Measurements from ENCODE around the gene GTF2H1. TPM values are rescaled to one million over a fixed set of nuclear protein-coding genes. Genes with fewer than 3 reads are reported as not detected.
A peak's percentile ranks its signal among the peaks of the same experiment; 100 is the strongest.
"Not testable (repeated sequence)": the region's sequence is repeated elsewhere in the genome, so short reads cannot be mapped to it uniquely, and the experiment has no call there.

Gene GTF2H1
- total and polyA plus RNA-seq, 2 donors = 31.9 to 119 TPM

DNA sequence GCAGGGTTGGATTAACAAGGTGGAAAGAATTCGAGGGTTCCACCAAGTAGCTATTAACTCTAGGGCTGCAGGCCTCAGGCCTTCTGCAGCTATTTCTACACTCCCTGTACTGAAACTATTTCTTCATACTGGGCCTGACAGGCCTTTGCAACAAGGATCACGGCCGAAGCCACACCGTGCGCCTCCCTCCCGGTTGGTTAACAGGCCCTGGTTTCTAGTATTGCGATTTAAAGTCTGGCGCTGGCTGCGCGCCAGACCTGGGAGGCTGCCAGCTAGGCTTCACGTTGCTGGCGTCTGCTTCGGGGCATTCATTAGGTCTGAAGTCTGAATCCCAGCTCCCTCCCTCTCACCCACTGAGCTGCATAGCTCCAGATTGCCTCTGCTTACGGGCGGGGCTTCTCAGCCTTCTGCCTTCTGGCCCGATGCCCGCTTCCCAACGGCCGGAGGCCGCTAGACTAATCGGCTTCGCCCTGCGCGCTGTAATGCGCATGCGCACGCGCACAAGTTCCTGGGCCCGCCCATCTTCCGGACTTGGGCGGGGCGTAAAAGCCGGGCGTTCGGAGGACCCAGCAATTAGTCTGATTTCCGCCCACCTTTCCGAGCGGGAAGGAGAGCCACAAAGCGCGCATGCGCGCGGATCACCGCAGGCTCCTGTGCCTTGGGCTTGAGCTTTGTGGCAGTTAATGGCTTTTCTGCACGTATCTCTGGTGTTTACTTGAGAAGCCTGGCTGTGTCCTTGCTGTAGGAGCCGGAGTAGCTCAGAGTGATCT lies 73.6 kb downstream of the GTF2H1 start:
- under 1% methylated on average over 46 of the region's 46 CpGs for WGBS
- no peaks in the 10 kb centered on the region for H3K4me1 ChIP-seq (ENCODE audit: insufficient read depth)
- peak overlapping the region; percentile 84 for H3K27ac ChIP-seq (ENCODE audit: low read depth)
- DNase-seq (ENCODE audit: extremely low spot score) = peak; percentile 95
- no peaks in the 10 kb centered on the region for H3K36me3 ChIP-seq (ENCODE audit: insufficient read depth)
- H3K4me3 ChIP-seq (ENCODE audit: low read depth, low read length) = peak overlapping the region; percentile 88

DNA sequence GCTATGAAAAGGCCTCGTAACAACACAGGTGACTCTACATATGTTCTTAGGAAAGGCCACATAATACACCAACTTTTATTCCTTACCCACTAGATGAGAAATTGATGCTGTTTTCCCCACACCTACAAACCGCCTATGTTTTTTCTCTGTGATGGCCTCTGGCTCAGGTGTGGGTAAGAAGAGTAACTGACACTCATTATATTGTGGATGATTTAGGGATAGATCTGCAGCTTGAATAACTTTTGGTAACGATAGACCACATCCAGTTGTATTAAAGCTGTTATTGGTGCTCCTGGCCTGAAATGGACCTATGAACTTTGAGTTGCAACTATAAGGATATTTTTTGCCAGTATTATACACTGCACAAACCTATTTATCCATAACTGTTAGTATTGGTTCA lies 75.6 kb downstream of the GTF2H1 start:
- H3K4me3 ChIP-seq (ENCODE audit: low read depth, low read length) = no peak overlapping the region
- 95% methylated on average over 3 of the region's 3 CpGs for WGBS
- H3K36me3 ChIP-seq (ENCODE audit: insufficient read depth) = no peaks in the 10 kb centered on the region
- no peak for DNase-seq (ENCODE audit: extremely low spot score)
- no peaks in the 10 kb centered on the region for H3K4me1 ChIP-seq (ENCODE audit: insufficient read depth)
- H3K27ac ChIP-seq (ENCODE audit: low read depth) = no peak overlapping the region

DNA sequence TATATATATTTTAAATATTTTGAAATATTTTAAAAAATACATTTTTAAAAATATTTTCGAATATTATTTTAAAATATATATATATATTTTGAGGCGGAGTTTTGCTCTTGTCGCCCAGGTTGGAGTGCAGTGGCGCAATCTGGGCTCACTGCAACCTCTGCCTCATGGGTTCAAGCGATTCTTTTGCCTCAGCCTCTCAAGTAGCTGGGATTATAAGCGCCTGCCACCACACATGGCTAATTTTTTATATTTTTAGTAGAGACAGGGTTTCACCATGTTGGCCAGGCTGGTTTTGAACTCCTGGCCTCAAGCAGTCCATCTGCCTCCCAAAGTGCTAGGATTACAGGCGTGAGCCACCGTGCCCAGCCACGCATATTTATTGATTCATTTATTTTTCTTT lies 78.7 kb downstream of the GTF2H1 start:
- 97% methylated on average over 9 of the region's 9 CpGs for WGBS
- not testable (repeated sequence) for H3K4me1 ChIP-seq (ENCODE audit: insufficient read depth); H3K36me3 ChIP-seq (ENCODE audit: insufficient read depth); H3K4me3 ChIP-seq (ENCODE audit: low read depth, low read length); H3K27ac ChIP-seq (ENCODE audit: low read depth); DNase-seq (ENCODE audit: extremely low spot score)

DNA sequence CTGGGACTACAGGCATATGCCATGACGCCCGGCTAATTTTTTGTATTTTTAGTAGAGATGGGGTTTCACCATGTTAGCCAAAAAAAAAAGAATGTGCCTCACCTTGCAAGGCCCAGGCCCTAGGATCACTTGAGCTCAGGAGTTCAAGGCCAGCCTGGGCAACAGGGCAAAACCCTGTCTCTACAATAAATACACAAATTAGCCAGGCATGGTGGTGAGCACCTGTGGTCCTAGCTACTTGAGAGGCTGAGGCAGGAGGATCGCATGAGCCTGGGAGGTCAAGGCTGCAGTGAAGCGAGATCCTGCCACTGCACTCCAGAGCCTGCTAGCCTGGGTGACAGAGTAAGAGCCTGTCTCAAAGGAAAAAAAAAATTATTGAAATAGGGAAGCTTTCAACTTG lies 81.7 kb downstream of the GTF2H1 start:
- no peak overlapping the region for H3K4me3 ChIP-seq (ENCODE audit: low read depth, low read length)

DNA sequence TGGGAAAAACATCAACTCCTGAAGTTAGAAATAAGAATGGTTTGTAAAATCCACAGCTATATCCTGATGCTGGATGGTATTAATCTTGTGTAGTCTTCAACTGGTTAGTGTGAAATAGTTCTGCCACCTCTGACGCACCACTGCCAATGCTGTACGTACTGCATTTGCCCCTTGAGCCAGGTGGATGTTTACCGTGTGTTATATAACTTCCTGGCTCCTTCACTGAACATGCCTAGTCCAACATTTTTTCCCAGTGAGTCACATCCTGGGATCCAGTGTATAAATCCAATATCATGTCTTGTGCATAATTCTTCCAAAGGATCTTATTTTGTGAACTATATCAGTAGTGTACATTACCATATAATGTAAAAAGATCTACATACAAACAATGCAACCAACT lies 85.0 kb downstream of the GTF2H1 start:
- DNase-seq (ENCODE audit: extremely low spot score); H3K4me1 ChIP-seq (ENCODE audit: insufficient read depth); H3K4me3 ChIP-seq (ENCODE audit: low read depth, low read length); H3K27ac ChIP-seq (ENCODE audit: low read depth); H3K36me3 ChIP-seq (ENCODE audit: insufficient read depth): not testable (repeated sequence)
- 46% methylated on average over 3 of the region's 3 CpGs for WGBS

More for the DNA sequence above, 81.7 kb downstream of the GTF2H1 start:
- Histone ChIP-seq H3K4me1 (ENCODE audit: insufficient read depth) (no peaks in the 10 kb centered on the region), H3K27ac (ENCODE audit: low read depth) (no peak overlapping the region), H3K36me3 (ENCODE audit: insufficient read depth) (peaks cover 8% of the 10 kb centered on the region)
- 97% methylated on average over 4 of the region's 4 CpGs for WGBS
- DNase-seq (ENCODE audit: extremely low spot score) = no peak

DNA sequence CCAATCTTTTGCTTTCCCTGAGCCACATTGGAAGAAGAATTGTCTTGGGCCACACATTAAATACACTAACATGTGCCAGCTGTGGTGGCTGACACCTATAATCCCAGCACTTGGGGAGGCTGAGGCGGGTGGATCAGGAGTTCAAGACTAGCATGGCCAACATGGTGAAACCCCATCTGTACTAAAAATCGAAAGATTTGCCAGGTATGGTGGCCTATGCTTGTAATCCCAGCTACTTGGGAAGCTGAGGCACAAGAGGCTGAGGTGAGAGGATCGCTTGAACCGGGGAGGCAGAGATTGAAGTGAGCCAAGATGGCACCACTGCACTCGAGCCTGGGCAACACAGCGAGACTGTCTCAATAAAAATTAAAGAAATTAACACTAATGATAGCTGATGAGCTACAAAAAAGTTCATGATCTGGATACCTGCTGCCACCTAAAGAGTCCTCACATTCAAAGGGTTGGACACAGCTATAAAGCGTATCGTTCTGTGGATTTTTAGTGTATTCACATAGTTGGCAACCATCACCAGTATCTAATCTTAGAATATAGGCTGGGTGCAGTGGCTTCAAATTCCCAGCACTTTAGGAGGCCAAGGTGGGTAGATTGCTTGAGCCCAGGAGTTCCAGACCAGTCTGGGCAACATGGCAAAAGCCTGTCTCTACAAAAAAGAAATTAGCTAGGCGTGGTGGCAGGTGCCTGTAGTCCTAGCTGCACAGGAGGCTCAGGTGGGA lies 86.4 kb downstream of the GTF2H1 start:
- Histone ChIP-seq H3K27ac (ENCODE audit: low read depth) (no peak overlapping the region), H3K36me3 (ENCODE audit: insufficient read depth) (peaks cover 8% of the 10 kb centered on the region), H3K4me1 (ENCODE audit: insufficient read depth) (no peaks in the 10 kb centered on the region), H3K4me3 (ENCODE audit: low read depth, low read length) (no peak overlapping the region)
- DNase-seq (ENCODE audit: extremely low spot score) = no peak
- WGBS = 89% methylated on average over 9 of the region's 9 CpGs

DNA sequence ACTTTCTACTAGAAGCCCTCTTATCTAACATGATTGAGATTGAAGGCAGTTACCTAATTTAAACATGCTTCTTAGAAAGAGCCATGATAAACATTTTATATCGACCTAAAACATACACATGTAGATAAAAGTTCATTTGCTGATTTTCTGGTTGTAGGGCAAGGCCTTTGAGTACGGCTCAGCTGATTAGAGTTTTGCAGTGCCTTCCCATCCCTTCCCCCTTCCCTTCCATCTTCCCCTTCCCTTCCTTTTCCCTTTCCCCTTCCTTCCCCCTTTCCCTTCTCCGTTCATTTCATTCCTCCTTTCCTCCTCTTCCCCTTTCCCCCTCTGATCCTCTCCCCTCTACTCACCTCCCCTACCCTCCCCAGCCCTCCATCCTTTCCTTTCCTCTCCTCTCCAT lies 94.1 kb downstream of the GTF2H1 start:
- DNase-seq (ENCODE audit: extremely low spot score) = no peak
- H3K27ac ChIP-seq (ENCODE audit: low read depth) = no peak overlapping the region
- 54% methylated on average over 3 of the region's 3 CpGs for WGBS
- no peaks in the 10 kb centered on the region for H3K4me1 ChIP-seq (ENCODE audit: insufficient read depth)
- H3K36me3 ChIP-seq (ENCODE audit: insufficient read depth) = no peaks in the 10 kb centered on the region
- no peak overlapping the region for H3K4me3 ChIP-seq (ENCODE audit: low read depth, low read length)

Small RNA genes within 50 kb of the gene (small RNA-seq; reads per million reads assigned to genes)
- gene MIR3159 = not detected

Other genes with a start within 250 kb of the GTF2H1 start
- gene SAAL1, start 216.5 kb upstream of the GTF2H1 start, total RNA-seq = 23.1 TPM
- 8.8 TPM for gene SAAL1, start 216.5 kb upstream of the GTF2H1 start, polyA plus RNA-seq
- gene MRGPRX3, start 190.0 kb upstream of the GTF2H1 start, total RNA-seq = not detected
- not detected for gene MRGPRX3, start 190.0 kb upstream of the GTF2H1 start, polyA plus RNA-seq
- gene MRGPRX4, start 149.7 kb upstream of the GTF2H1 start, total RNA-seq = not detected
- not detected for gene MRGPRX4, start 149.7 kb upstream of the GTF2H1 start, polyA plus RNA-seq
- not detected for gene SAA4, start 85.8 kb upstream of the GTF2H1 start, total RNA-seq
- 0.54 TPM for gene SAA4, start 85.8 kb upstream of the GTF2H1 start, polyA plus RNA-seq
- gene SAA2, start 73.9 kb upstream of the GTF2H1 start, total RNA-seq = not detected
- gene SAA2, start 73.9 kb upstream of the GTF2H1 start, polyA plus RNA-seq = 13.7 TPM
- gene SAA1, start 56.3 kb upstream of the GTF2H1 start, total RNA-seq = not detected
- gene SAA1, start 56.3 kb upstream of the GTF2H1 start, polyA plus RNA-seq = 44.4 TPM
- gene HPS5, start 427 bp upstream of the GTF2H1 start, total RNA-seq = 55.3 TPM
- 8.4 TPM for gene HPS5, start 427 bp upstream of the GTF2H1 start, polyA plus RNA-seq
- 163 TPM for gene LDHA, start 72.0 kb downstream of the GTF2H1 start, total RNA-seq
- 542 TPM for gene LDHA, start 72.0 kb downstream of the GTF2H1 start, polyA plus RNA-seq
- gene LDHC, start 89.8 kb downstream of the GTF2H1 start, total RNA-seq = not detected
- gene LDHC, start 89.8 kb downstream of the GTF2H1 start, polyA plus RNA-seq = not detected
- gene LDHAL6A, start 133.3 kb downstream of the GTF2H1 start, total RNA-seq = not detected
- gene LDHAL6A, start 133.3 kb downstream of the GTF2H1 start, polyA plus RNA-seq = not detected
- 46.2 TPM for gene TSG101, start 204.4 kb downstream of the GTF2H1 start, total RNA-seq
- 58.6 TPM for gene TSG101, start 204.4 kb downstream of the GTF2H1 start, polyA plus RNA-seq

All from urinary bladder (tissue), 4 donors.